ENCODE results near the gene RAPGEF2. TPM values are rescaled to one million over a fixed set of nuclear protein-coding genes. Genes with fewer than 3 reads are reported as not detected.
A peak's percentile ranks its signal among the peaks of the same experiment; 100 is the strongest.
"Not testable (repeated sequence)": the region's sequence is repeated elsewhere in the genome, so short reads cannot be mapped to it uniquely, and the experiment has no call there.

The RAPGEF2 gene
- total RNA-seq, 1 experiment from 2014 or later, result 9.1 TPM

DNA sequence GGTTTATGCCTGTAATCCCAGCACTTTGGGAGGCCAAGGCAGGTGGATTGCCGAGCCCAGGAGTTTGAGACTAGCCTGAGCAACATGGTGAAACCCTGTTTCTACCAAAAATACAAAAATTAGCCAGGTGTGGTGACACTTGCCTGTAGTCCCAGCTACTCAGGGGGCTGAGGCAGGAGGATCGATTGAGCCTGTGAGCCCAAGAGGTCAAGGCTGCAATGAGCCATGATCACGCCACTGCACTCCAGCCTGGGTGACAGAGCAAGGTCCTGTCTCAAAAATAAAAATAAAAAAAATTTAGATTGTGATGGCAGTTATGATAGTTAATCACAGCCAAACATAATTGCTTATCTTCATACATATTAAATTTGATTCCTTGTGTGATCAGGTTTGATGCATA lies 58.6 kb downstream of the RAPGEF2 start:
- DNase-seq (ENCODE audit: low read depth), result not testable (repeated sequence)

DNA sequence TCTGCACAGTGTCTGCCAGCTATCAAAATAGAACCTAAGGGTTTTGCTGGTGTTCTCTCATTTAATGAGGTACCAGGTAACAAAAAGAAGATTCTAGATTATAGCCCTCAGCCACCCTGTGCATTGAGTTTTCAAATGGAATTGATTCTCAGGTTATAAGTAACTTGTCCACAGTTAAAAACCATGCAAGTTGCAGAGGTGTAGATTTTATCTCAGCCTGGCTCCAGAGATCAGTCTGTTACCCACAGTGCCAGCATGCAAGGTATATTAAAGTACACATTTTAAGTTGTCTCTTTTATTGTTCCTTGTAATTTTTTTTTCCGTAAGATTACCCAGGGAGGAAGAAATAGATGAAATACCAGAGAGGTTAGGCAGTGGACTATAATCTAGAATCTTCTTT lies 59.7 kb downstream of the RAPGEF2 start:
- DNase-seq (ENCODE audit: low read depth), result no peak

DNA sequence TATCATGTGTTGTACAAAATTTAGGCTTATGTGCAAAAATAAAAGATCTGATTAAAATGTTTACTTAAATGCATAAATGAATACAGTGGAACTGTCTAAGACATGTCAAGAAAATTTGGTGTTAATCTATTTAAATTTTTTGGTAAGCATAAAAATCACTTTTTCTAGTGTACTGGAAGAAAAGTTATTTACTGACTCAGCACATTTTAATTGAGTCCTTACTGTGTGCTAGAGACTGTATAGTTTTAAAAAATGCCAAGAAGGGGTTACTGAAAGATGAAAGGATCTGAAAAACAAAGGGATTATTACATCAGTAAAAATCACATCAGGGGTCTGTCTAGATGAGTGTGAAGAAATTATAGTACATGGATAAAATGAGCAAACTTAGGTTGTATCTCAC lies 60.6 kb downstream of the RAPGEF2 start:
- DNase-seq (ENCODE audit: low read depth), result no peak

DNA sequence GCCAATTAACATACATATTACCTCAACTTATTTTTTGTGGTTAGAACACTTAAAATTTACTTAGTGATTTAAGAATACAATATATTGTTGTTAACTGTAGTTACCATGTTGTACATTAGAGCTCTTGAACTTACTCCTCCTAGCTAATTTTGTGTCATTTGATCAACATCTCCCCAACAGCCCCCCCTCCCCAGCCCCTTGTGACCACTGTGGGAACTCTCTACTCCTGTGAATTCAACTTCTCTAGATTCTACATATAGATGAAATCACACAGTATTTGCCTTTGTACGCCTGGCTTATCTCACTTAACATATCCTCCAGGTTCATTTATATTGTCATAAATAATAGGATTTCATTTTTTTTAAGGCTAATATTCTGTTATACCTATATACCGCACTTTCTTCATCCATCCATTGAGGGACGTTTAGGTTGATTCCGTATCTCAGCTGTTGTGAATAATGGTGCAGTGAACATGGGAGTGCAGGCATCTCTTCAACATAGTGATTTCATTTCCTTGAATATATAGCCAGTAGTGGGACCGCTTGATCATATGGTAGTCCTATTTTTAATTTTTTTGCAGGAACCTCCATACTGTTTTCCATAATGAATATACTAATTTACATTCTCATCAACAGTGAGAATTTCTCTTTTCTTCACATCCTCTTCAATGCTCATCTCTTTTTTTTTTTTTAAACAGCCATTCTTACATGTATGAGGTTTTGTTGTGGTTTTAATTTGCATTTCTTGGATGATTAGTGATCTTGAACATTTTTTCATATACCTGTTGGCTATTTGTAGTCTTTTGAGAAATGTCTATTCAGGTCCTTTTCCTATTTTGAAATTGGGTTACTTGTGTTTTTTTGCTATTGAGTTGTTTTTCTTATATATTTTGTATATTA lies 66.8 kb downstream of the RAPGEF2 start:
- DNase-seq (ENCODE audit: low read depth), result no peak

DNA sequence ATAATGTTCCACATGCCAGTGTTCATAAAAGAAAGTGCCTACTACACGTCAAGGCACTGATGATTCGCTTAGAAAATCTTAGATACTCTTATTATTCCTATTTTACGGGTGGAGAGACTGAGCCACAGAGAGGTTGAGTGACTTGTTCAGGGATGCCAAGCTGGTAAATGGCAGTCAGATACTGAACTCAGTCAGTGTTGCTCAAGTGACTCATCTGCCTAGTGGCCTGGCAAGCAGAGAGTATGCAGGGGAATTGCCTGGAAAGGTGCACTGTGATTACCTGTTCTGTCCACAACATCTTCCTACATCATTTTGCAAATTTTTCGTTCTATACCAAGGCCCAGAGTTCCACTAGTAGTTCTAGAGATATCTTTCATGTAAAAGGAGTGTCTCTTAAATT lies 68.4 kb downstream of the RAPGEF2 start:
- peak; percentile 7 for DNase-seq (ENCODE audit: low read depth)

DNA sequence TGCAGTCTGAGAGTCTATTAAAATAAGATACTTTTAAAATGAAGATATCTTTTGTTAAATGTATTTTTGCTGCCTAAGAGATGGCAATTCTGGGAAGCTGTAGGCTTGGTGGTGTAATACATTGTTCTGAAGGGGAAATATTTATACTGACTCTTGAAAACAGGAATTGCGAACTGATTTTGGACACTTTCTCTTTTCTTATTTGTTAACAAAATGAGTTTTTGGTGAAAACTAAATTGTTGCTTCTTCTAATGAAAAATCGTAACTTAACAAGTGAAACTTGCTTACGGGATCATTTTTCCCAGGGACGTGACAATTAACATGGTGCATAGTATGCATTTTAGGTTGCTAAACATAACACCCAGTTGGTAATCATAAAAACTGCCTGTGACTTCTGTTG lies 71.0 kb downstream of the RAPGEF2 start:
- DNase-seq (ENCODE audit: low read depth), result no peak

DNA sequence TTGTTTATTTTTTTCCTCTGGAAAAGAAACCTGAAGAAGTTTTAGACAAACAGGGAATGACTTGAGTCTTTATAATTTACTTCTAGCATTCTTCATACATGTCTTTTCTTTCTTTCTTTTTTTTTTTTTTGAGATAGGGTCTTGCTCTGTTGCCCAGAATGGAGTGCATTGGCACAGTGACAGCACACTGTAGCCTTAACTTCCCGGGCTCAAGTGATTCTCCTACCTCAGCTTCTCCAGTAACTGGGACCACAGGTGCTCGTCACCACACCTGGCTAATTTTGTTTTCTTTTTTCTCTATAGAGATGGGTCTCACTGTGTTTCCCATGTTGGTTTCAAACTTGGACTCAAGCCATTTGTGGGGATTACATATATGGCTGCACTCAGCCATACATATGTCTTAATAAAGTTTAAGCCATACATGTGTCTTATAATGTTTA lies 71.8 kb downstream of the RAPGEF2 start:
- no peak for DNase-seq (ENCODE audit: low read depth)

DNA sequence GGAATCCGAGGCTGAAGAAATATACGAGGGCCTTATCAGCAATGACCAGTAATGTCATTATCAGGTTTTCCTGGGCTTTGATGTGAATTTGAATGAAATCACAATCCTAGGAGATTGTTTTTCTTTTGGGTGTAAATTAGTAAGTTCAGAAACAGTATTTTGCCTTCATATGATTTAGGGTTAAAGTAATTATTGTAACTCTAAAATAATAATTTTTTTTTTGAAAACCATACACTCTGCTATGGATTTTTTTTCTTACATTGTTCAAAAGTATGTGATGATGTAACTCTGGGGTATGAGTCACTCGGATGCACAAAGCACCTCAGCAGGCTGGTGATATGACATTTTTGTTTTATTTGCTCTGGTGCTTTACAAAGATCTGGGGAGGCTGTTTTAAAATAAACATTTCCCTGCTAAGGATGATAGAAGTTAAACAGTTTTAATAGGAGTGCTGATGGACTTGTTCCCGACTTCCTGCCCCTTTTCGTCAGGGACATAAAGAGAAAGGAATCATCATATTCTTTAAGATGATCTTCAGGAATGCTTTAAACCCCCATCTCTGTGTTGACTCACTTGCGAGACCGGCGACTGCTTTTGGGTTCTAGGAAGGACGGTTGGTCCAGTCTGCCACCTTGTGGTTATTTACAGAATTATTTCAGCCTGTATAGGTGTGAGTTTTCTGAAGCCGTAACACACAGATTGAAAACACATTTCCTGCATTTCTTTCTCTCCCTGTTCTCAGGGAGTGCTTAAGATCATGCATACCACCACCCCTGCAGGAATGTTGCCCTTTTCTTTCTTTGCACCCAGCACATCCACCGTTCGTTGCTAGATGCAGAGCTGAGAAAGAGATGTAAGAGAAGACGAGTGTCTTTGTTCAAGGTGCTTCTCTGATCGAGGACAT lies 72.5 kb downstream of the RAPGEF2 start:
- DNase-seq (ENCODE audit: low read depth), result peak; percentile 74

DNA sequence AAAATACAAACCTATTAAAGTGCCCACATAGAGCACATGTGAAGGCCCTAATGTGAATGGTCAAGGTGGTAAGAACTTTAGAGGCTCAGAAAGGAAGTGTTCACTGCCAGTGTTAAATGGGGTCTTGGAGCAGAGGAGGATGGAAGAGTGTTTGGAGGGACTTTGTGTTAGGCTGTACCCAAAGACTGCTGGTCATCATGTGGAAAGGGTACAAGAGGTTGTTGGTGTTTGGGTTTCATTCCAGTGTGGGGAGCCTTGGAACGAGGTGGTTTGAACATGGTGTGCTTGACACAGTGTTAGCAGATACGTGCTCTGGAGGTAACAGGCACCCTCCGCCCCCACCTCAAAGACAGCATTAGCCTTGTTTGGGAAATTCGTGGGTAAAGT lies 73.1 kb downstream of the RAPGEF2 start:
- peak; percentile 0 for DNase-seq (ENCODE audit: low read depth)

DNA sequence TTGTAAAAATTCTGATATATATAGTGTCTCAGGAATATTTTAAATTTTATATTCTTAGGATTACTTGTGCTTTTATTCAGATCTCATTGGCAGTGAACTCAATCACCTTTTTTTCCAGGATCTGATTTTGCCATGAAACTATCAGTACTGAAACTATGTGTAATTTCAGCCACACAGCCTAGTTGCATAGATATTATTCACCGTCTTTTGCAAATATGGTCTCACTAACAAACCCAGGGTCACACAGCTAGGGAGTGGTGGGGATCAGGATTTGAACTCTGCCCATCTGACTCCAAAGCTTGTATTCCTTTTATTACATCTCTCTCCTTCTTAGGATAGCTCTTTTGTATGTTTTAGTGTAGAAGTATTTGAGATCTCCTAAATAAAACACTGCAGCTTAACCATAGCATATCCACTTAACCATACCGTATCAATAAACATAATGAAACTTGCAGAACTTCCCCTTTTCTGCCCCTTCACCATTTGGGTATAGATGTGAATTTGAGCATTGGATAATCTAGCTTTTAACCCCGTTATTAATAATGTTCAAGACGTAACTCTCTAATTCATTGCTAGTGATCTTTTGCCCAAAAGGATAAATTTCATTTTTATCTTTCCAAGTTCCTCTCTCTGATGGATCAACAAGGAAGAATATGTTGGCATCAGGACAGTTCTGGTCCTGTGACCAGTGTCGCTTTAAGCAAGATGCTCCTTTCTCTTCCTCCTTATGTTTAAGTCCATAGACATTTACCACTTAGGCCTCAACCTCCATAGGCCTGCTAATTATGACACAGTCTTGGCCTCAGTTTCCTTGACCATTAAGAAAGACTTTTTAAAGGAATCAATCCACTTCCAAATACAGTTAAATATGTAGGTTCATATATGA lies 74.6 kb downstream of the RAPGEF2 start:
- no peak for DNase-seq (ENCODE audit: low read depth)

DNA sequence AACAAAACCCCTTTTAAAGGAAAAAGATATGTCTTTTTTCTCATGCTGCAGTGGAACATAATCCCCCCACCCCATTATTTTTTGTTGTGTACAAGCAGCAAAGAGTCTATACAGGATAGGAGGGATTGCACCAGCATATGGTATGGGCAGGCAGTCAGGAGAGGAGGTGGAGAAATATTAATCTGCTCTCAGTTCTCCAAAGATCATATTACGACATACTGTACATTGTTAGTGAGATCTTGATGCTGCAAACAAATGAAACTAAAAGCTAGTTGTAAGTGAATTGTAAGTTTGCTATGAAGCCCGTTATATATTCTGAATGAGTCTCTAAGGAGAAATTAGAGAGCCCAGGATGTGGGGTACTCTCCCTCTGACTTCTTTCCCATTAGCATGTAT lies 75.3 kb downstream of the RAPGEF2 start:
- no peak for DNase-seq (ENCODE audit: low read depth)

DNA sequence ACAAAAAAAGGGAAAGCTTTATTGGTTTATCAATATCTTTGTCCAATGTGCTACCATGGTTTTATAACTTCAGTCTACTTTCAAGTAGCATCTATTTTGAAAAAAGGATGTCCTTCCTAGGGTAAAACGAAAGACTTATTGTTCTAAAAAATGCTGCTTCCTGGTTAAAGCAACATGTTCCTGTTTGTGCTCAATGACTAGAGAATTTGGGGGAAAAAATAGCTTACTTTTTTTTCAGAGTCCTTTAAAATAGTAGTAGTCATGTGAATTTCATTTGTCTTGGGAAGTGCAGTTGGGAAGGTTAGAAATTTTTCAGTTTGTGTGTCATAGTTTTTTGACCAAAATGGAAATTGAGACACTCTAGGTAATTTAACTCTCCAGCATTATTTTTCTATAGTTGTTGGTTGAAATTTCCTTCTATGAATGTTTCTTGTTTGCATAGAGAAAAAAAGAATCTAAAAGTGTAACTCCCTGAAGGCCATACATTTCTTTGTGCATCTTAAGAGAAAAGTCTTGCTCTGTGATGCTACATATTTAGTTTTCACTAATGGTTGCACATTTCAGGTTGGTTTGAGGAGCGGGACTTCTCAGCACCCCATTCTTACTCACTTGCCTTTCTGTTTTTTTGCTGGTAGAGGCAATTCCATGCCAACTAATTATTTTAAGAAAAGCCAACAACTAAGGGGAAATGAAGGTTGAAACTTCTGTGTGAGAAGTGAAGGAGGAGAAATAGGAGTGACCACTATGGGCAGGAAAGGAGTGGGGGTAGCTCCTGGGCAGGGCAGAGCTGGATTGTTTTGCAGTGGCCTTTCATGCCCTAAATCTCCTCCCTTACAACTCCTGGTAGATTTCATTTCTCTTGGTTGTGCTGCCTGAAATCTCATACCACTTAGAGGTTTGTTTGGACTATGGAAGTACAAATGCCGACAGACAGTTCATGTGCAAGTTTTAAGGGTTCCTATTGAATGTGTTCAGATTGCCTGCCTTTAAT lies 76.4 kb downstream of the RAPGEF2 start:
- no peak for DNase-seq (ENCODE audit: low read depth)

DNA sequence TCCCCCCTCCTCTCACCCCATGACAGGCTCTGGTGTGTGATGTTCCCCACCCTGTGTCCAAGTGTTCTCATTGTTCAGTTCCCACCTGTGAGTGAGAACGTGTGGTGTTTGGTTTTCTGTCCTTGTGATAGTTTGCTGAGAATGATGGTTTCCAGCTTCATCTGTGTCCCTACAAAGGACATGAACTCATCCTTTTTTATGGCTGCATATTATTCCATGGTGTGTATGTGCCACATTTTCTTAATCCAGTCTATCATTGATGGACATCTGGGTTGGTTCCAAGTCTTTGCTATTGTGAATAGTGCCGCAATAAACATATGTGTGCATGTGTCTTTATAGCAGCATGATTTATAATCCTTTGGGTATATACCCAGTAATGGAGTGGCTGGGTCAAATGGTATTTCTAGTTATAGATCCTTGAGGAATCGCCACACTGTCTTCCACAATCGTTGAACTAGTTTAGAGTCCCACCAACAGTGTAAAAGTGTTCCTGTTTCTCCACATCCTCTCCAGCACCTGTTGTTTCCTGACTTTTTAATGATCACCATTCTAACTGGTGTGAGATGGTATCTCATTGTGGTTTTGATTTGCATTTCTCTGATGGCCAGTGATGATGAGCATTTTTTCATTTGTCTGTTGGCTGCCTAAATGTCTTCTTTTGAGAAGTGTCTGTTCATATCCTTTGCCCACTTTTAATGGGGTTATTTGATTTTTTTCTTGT lies 81.2 kb downstream of the RAPGEF2 start:
- DNase-seq (ENCODE audit: low read depth), result not testable (repeated sequence)

DNA sequence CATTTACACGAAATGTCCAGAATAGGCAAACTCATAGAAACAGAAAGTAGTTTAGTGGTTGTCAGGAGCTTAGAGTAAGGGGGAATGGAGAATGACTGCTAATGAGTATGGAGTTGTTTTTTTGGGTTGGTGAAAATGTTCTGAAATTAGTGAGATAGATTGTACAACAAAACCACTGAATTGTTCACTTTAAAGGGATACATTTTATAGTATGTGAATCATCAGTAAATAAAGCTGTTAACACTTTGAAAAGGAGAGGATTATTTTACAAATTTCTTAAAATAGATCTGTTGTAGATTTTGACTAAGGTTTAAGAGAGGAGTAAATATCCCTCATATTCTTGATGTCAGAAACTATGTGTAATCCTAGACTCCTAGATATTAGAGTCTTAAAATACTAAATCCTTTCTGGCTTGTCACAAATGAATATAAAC lies 82.7 kb downstream of the RAPGEF2 start:
- no peak for DNase-seq (ENCODE audit: low read depth)

DNA sequence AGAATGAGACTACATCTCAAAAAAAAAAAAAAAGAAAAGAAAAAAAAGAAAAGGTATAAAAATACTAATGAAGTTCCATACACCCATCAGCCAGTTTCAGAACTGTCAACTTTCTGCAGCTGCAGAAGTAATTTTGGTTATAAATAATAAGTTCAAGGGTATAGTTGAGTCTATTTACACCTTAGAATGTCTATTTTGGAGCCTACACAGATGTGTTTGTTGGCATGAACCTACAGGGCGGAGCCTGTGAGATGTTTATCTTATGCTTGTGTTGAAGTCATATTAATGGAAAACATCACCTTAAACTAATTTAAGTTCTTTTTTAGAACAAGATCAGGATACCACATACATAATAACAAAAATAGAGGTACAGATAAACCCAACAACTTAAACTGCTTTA lies 85.8 kb downstream of the RAPGEF2 start:
- DNase-seq (ENCODE audit: low read depth), result no peak

DNA sequence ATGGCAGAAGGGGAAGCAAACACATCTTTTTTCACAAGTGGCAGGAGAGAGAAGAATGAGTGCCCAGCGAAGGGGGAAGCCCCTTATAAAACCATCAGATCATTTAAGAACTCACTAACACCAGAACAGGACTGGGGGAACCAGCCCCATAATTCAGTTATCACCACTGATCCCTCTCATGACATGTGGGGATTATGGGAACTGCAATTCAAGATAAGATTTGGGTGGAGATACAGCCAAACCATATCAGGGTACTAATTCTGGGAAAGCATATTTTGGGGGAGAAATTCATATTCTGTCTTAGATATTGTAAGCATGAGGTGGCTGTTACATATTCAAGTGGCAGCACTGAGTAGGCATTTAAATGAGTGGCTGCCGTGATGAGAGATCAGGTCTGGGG lies 87.8 kb downstream of the RAPGEF2 start:
- DNase-seq (ENCODE audit: low read depth), result no peak

DNA sequence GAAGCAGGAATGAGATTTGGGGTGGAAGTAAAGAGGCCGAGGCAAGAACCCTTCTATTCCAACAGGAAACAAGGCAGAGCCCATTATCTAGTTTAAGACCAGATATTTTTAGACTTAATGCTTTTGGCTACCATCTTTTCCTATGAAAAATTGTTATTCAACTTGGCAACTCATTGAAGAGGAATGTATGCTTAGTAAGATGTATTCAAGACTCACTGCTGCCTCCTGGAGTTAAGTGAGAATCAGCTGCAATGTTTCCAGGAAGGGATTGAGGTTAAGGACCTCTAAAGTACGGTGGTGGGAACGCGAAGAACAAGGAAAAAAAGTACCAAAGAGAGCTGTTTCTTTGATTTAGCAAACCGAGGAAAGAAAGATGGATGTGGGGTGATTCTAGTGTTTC lies 89.1 kb downstream of the RAPGEF2 start:
- DNase-seq (ENCODE audit: low read depth), result peak; percentile 49

DNA sequence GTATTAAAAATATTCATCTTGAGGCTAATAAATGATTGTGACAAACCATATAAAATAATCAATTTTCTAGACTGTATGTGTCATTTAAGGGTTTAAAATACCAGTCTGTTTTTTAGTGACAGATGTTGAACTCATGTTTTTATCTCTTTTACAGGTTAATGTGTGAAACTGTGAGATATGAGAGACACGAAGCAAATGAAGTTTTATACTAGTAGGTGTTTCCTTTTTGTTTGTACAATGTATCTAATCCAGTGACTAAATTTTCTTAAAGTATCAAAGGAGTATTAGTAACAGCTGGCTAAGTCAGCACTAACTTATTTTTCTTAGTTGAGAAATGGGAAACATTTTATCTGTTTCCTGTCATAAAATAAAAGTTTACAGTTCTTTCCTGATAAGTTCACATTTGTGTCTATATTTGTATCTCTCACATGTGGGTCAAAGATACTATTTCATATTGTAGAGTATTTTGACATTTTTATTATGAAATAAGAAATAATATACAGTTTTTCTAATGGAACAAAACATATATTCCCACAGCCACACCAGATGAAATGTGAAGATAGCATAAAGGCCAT lies 90.3 kb downstream of the RAPGEF2 start:
- no peak for DNase-seq (ENCODE audit: low read depth)

DNA sequence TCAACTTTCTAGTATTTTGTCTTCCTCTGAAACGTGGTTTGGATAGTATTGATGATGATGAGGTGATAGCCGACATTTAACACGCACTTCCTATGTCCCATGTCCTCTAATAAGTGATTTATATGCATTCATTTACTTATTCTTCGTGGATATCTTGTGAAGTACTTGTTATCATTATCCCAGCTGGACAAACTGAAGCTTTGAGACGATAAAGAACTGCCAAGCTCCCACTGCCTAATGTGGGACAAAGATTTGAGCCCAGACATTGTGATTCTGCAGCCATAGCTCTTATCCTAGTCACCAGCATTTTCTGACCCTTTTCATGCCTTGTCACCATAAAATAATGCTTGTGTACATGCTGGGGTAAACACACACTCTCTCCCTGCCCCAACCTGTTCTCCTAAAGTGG lies 92.5 kb downstream of the RAPGEF2 start:
- DNase-seq (ENCODE audit: low read depth), result no peak

Measured in Daoy (cell line).